Measurements from ENCODE around the gene PSMC2.

DNA sequence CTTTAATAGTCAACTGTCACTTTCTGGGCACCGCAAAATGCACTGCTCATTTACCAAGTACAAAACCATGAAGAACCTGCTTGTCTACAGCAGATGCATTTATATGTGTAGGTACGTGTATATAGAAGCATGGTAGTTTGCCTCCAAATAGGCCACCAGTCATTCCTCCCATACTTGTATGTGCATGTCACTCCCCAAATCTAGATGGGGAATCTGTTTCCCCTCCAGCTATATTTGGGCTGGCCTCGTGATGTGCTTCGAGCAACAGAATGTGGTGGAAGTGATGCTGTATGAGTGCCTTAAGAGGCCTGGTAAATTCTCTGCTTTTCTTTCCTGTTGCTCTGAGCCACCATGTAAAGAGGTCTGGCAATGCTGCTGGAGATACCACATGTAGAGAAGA is 47.1 kb downstream of the PSMC2 start:
- TF ChIP-seq EZH2 (IDR thresholded peaks at IDR 0.05): no peak
- TF ChIP-seq POLR2AphosphoS5 (IDR thresholded peaks at IDR 0.05; ENCODE audit: borderline replicate concordance, low read depth, low read length): no peak
- TF ChIP-seq FOXP2 (optimal IDR thresholded peaks at IDR 0.05; ENCODE audit: control extremely low read depth, extremely low read length, insufficient read depth): no peak
